Lower lobe of right lung (tissue), 2 donors: ENCODE data around the gene TWSG1. TPM values are rescaled to one million over a fixed set of nuclear protein-coding genes. Genes with fewer than 3 reads are reported as not detected.

Experiments used
- ATAC-seq, 2 donors: fragments of 200-7000 bp; cut with Tn5 transposase; one replicate each; pipeline ENCODE4 v1.9.1; 2020 to 2022; ENCODE audit warnings: mild to moderate bottlenecking in 2 of 2, moderate library complexity in 2 of 2
- DNase-seq: peaks from one replicate; pipeline ENCODE4 v3.0.0-alpha.2; 2020
- H3K27ac ChIP-seq: fragments of 200-600 bp; one replicate; pipeline ENCODE4 v1.8.0; 2022
- H3K27me3 ChIP-seq: fragments of 200-600 bp; one replicate; pipeline ENCODE4 v1.8.0; 2022; ENCODE audit warnings: low read depth
- H3K36me3 ChIP-seq: fragments of 200-600 bp; one replicate; pipeline ENCODE4 v1.8.0; 2022; ENCODE audit warnings: mild to moderate bottlenecking
- H3K4me1 ChIP-seq: fragments of 200-600 bp; one replicate; pipeline ENCODE4 v1.8.0; 2022
- H3K4me3 ChIP-seq: fragments of 200-600 bp; one replicate; pipeline ENCODE4 v1.8.0; 2022; ENCODE audit warnings: mild to moderate bottlenecking
- H3K9me3 ChIP-seq: fragments of 200-600 bp; one replicate; pipeline ENCODE4 v1.8.0; 2022
- intact Hi-C: fragments of 100-400 bp; cut with DNase I; formaldehyde crosslinking; loops from one replicate; pipeline ENCODE4 v1.11.0; 2022
- total RNA-seq: library from RNA; stranded (reverse); fragmentation: NEBNext Ultra II Directional; extraction: Animal tissue kit (Norgen Biotek cat#: 25700); gene quantifications from one replicate; pipeline ENCODE4 v1.2.1, GENCODE V29; 2021
- TF ChIP-seq, protein P1 (sequence below): fragments of 200-600 bp; IDR thresholded peaks from one replicate; pipeline ENCODE4 v1.8.0; 2022; ENCODE audit warnings: antibody characterized with exemption, mild to moderate bottlenecking
- donor health status: DM: no; HTN: yes; CAD: no; lungs with severe emphysema.

Gene TWSG1
- total RNA-seq, 1 donor from 2014 or later, result 31.4 TPM

DNA sequence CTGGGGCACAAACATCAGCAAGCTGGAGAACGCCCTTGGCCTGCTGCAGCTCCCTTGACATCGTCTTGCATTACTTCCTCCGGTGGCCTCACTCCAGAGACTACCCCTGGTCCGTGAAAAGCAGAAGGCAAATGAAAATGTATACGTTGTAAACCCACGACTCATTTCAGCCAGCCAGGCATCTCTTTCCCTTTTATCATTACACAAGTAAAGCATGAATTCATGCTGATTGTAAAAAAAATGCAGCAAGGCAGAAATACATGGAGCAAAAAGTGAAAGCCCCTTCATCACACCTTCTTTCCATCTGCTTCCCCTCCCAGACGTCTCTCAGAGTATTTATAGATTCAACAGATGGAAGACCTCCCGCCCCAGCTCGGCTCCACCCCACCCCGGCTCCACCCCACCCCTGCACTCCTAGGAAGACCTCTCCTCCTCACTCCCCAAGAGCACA lies 99.1 kb downstream of the TWSG1 start:
- TF ChIP-seq, protein P1, sequence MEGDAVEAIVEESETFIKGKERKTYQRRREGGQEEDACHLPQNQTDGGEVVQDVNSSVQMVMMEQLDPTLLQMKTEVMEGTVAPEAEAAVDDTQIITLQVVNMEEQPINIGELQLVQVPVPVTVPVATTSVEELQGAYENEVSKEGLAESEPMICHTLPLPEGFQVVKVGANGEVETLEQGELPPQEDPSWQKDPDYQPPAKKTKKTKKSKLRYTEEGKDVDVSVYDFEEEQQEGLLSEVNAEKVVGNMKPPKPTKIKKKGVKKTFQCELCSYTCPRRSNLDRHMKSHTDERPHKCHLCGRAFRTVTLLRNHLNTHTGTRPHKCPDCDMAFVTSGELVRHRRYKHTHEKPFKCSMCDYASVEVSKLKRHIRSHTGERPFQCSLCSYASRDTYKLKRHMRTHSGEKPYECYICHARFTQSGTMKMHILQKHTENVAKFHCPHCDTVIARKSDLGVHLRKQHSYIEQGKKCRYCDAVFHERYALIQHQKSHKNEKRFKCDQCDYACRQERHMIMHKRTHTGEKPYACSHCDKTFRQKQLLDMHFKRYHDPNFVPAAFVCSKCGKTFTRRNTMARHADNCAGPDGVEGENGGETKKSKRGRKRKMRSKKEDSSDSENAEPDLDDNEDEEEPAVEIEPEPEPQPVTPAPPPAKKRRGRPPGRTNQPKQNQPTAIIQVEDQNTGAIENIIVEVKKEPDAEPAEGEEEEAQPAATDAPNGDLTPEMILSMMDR, result no peak
- no peak overlapping the region for H3K4me3 ChIP-seq
- DNase-seq (no peak), ATAC-seq (peak in 1 of 2 donors; percentile 20)
- no peaks in the 10 kb centered on the region for H3K36me3 ChIP-seq
- intact Hi-C loops, result no loop called here
- H3K27ac ChIP-seq, result no peak overlapping the region
- H3K4me1 ChIP-seq, result peaks cover 10% of the 10 kb centered on the region
- H3K27me3 ChIP-seq, result no peaks in the 10 kb centered on the region
- no peaks in the 10 kb centered on the region for H3K9me3 ChIP-seq

GRCh38 chr18:9434122-9434701 lies 99.6 kb downstream of the TWSG1 start:
- Histone ChIP-seq H3K36me3 (no peaks in the 10 kb centered on the region), H3K27ac (no peak overlapping the region), H3K4me1 (peaks cover 10% of the 10 kb centered on the region), H3K4me3 (no peak overlapping the region), H3K9me3 (no peaks in the 10 kb centered on the region), H3K27me3 (no peaks in the 10 kb centered on the region)
- no peak for DNase-seq
- peak in 1 of 2 donors; percentile 30 for ATAC-seq
- intact Hi-C loops, result no loop called here
- TF ChIP-seq, protein P1, result no peak

DNA sequence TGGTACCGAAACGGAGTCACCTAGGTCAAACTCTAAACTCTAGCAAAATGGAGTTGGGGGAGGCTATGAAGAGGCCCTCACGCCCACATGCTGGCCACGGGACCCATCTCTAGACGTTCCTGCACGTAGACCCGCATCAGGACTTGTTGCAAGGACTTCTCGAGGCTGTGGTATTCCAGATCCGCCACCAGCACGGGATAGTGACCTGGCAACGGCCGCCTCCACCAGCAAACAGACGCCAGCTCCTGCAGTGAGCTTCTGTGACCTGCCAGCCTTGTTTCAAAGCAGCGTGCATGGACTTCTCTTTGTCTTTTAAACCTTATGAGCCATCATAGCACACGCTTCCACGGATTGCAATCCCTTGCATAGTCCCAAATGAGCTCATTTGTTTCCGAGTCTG lies 100.5 kb downstream of the TWSG1 start:
- intact Hi-C loops, result no loop called here
- no peak overlapping the region for H3K4me3 ChIP-seq
- no peaks in the 10 kb centered on the region for H3K36me3 ChIP-seq
- H3K4me1 ChIP-seq, result peaks cover 10% of the 10 kb centered on the region
- TF ChIP-seq, protein P1, result no peak
- DNase-seq (no peak), ATAC-seq (no peak)
- H3K27ac ChIP-seq, result no peak overlapping the region
- no peaks in the 10 kb centered on the region for H3K27me3 ChIP-seq
- H3K9me3 ChIP-seq, result no peaks in the 10 kb centered on the region

DNA sequence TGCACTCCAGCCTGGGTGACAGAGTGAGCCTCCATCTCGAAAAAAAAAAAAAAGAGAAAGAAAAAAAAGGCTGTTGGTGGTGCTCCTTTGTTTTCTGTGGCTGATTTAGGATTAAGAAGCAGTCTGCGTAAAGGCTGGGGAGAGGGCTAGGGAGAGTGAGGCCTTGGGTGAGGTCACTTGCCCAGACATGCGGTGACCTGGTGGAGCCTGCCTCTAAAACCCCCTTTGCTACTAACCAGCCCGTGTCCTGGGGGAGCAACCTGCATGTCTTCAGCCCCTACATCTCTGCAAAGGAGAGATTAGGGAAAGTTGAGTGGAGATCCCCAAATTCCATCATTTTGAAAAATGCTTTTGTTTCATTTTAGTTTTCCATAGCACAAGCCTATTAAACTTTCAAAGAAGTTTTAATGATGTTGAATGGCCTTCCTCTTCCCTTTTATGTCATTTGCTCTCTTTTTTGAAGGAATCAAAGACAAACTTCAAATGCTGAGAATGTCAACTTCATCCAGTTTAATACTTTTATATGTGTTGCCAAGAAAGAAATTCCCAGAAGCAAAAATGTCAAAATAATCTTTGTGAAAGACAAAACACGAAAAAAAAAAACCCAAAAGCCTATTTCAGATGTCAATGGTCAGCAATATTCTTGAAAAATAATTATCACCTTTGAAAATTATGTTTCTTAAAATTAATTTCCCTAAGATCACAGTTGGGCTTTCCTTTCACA lies 101.8 kb downstream of the TWSG1 start:
- H3K27me3 ChIP-seq, result no peaks in the 10 kb centered on the region
- DNase-seq (no peak), ATAC-seq (no peak)
- H3K4me1 ChIP-seq, result peaks cover 10% of the 10 kb centered on the region
- intact Hi-C loops, result no loop called here
- no peak overlapping the region for H3K27ac ChIP-seq
- H3K9me3 ChIP-seq, result no peaks in the 10 kb centered on the region
- H3K4me3 ChIP-seq, result no peak overlapping the region
- H3K36me3 ChIP-seq, result no peaks in the 10 kb centered on the region
- TF ChIP-seq, protein P1, result no peak

DNA sequence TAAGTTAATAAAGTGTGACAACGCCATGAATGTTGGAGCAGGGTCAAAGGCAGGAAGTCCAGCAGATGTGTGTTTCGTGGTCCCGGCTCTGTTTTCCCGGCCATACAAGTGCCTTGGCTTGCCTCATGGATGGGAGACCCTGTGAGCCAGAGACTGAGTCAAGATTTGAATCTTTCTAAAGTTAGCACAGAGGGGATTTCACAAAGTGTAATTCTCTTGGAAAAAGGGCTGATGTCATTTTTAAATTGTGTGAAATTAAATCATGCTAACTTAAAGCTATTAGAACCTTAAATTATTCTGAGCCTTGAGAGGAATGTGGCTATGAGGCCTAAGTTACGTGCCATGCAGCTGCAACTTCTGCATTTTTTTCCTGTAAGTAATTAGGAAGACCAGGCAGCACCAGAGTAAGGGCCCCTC lies 102.5 kb downstream of the TWSG1 start:
- ATAC-seq, result no peak
- peaks cover 10% of the 10 kb centered on the region for H3K4me1 ChIP-seq
- no peaks in the 10 kb centered on the region for H3K36me3 ChIP-seq
- intact Hi-C loops, result no loop called here
- H3K27me3 ChIP-seq, result no peaks in the 10 kb centered on the region
- no peak overlapping the region for H3K4me3 ChIP-seq
- TF ChIP-seq, protein P1, result no peak
- no peak overlapping the region for H3K27ac ChIP-seq
- H3K9me3 ChIP-seq, result no peaks in the 10 kb centered on the region
- no peak for DNase-seq
